Thoracic aorta endothelial cell (primary cell): ENCODE data around the gene ANKRD36. TPM values are rescaled to one million over a fixed set of nuclear protein-coding genes. Genes with fewer than 3 reads are reported as not detected.

ENCODE experiments used
- small RNA-seq: library from RNA; depleted of rRNA; stranded (forward); fragments of <200 nt; gene quantifications from one replicate; pipeline ENCODE3, GENCODE V24; 2012
- total RNA-seq: library from RNA; depleted of rRNA; stranded (reverse); fragments of >200 nt; gene quantifications from 2 replicates; pipeline ENCODE4 v1.2.3, GENCODE V29; 2012

The ANKRD36 gene
- total RNA-seq = 82.8 and 157 TPM in 2 replicates

GRCh38 chr2:97113050-97113881 lies at the start of gene ANKRD36:
ANKRD36 (plus strand) TSS chr2:97113153; CDS start chr2:97113740, 587 bp downstream.

GRCh38 chr2:97094772-97095611 lies 18.0 kb upstream of the ANKRD36 start, which contains the start of gene FAHD2B:
FAHD2B (minus strand) TSS chr2:97094882; CDS start chr2:97091706, 3,176 bp downstream.

Small RNA genes within 50 kb of the gene (small RNA-seq; reads per million reads assigned to genes)
- not detected for gene RN7SL313P

Other genes starting within 250 kb of the ANKRD36 start
- 13.8 and 18.4 TPM in 2 replicates for gene SEMA4C, start 243.1 kb upstream of the ANKRD36 start, total RNA-seq
- not detected in 2 replicates for gene FAM178B, start 126.6 kb upstream of the ANKRD36 start, total RNA-seq
- gene FAHD2B, start 18.3 kb upstream of the ANKRD36 start, total RNA-seq = 4.3 and 6.7 TPM in 2 replicates